GM12874 (cell line): Measurements from ENCODE around the gene SPEG.
A peak's percentile ranks its signal among the peaks of the same experiment; 100 is the strongest.

Source experiments
- TF ChIP-seq, protein P1 (sequence below): IDR thresholded peaks from 2 replicates; pipeline ENCODE4 v1.5.1; 2011; ENCODE audit warnings: low read depth, mild to moderate bottlenecking, control low read depth, low read length, moderate library complexity; ENCODE audit not compliant: insufficient read depth

The SPEG gene

DNA sequence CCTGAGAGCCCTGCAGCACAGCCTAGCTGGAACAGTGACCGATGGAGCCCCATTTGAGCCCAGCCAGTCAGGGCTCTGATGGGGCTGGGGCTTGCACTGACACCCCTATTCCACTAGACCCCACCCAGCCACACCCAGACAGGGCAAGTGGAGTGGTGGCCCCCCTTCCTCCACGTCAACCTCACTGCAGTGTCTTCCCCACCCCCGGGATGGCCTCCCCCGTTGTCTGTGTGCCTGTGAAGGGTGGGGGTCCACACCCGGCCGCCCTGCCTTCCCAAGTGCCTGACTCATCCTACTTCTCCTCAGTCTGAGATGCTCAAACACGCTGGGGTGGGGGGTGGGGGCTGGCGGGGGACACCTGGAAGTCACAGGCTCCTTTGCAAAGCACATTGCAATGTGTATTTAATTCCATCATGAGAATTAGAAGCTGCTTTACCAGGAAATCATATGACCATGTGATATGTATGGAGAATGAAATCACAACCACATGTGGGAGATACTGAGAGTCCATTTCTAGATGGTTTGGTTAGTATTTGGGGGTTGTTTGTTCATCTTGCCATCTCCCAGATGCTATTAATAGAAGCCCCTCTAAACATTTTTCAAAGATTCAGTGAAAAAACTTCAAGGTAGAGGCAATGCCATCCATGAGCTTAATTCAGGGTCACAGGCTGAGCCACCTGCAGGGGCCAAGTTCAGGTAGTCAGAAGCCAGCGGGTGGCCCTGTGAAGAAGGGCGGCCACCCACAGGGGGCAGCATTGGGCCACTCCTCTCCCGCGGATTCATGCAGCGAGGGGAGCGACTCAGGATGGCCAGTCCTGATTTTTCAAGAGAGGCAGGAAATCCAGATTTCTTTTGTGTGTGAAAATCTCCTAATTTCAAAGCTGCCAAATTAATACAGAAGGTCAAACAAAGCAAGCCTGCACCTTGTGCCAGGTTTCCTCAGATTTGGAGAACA lies 41.3 kb downstream of the SPEG start:
- TF ChIP-seq, protein P1, sequence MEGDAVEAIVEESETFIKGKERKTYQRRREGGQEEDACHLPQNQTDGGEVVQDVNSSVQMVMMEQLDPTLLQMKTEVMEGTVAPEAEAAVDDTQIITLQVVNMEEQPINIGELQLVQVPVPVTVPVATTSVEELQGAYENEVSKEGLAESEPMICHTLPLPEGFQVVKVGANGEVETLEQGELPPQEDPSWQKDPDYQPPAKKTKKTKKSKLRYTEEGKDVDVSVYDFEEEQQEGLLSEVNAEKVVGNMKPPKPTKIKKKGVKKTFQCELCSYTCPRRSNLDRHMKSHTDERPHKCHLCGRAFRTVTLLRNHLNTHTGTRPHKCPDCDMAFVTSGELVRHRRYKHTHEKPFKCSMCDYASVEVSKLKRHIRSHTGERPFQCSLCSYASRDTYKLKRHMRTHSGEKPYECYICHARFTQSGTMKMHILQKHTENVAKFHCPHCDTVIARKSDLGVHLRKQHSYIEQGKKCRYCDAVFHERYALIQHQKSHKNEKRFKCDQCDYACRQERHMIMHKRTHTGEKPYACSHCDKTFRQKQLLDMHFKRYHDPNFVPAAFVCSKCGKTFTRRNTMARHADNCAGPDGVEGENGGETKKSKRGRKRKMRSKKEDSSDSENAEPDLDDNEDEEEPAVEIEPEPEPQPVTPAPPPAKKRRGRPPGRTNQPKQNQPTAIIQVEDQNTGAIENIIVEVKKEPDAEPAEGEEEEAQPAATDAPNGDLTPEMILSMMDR: peak; percentile 83

DNA sequence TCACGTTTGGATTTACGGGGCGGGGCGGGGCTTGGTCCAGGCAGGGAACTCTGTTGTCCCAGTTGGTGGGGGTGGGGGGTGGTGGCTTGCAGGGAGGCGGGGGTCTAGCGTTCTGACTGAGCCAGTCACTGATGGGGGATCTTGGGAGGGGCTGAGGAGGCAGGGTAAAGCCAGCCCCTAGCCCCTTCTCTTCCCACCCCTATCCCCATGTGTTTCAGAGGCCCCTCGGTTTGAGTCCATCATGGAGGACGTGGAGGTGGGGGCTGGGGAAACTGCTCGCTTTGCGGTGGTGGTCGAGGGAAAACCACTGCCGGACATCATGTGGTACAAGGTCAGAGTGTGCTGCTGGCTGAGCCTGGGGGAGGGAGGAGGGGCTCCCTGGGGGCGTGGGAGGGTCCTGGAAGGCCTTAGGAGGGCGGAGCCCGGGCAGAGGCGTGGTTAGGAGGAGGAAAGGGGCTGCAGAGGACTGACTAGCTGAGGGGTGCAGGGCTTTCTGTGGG lies 42.1 kb downstream of the SPEG start:
- TF ChIP-seq, protein P1: no peak

DNA sequence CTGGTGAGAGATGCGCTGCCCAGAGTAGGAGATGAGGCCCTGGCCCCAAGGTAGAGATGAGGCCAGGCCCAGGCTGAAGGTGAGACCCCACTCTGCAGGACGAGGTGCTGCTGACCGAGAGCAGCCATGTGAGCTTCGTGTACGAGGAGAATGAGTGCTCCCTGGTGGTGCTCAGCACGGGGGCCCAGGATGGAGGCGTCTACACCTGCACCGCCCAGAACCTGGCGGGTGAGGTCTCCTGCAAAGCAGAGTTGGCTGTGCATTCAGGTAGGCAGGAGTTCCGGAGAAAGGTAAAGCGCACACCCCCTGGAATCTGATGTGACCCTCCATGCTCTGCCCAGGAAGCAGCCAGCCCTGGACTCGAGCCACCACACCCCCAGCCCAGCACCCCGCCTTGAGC lies 42.5 kb downstream of the SPEG start:
- TF ChIP-seq, protein P1: no peak

DNA sequence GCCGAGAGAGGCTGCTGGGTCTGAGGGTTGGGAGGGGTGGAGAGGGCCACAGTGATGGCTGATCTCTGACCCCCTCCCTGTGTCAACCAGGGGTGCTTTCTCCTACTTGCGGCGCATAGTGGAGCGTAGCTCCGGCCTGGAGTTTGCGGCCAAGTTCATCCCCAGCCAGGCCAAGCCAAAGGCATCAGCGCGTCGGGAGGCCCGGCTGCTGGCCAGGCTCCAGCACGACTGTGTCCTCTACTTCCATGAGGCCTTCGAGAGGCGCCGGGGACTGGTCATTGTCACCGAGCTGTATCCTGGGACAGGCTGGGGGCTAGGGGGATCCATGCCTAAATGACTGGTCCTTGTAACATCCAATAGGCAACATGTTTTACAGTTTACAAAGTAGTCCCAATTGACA lies 43.2 kb downstream of the SPEG start:
- TF ChIP-seq, protein P1: no peak

DNA sequence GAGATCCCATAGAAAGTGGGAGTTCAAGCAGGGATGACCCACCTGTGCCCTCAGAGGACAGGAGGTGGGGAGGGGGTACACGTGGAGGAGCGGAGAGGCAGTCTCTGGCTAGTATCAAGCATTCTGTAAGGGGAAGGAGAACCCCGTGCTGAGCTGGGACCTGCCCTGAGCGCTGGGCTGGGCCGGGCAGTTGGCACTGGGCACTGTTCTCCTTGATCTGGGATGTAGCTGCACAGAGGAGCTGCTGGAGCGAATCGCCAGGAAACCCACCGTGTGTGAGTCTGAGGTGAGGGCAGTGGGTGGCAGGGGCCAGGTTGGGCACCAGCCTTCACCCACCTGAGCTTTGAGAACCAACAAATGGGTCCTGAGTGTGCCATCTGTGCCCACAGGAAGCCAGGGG lies 44.3 kb downstream of the SPEG start:
- TF ChIP-seq, protein P1: no peak

DNA sequence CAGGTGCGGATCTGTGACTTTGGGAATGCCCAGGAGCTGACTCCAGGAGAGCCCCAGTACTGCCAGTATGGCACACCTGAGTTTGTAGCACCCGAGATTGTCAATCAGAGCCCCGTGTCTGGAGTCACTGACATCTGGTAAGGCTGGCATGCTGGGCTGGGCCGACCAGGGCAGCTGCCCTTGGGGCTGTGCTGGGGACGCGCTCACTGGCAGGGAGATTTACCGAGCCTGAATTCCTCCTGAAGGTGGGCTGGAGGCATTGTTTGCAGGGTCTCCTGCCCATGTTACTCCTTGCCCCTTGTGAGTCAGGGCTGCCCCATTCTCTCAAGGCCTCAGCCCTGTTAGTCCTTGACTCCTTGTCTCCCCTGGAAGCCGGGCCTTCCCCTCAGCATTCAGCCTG lies 45.4 kb downstream of the SPEG start:
- TF ChIP-seq, protein P1: no peak

DNA sequence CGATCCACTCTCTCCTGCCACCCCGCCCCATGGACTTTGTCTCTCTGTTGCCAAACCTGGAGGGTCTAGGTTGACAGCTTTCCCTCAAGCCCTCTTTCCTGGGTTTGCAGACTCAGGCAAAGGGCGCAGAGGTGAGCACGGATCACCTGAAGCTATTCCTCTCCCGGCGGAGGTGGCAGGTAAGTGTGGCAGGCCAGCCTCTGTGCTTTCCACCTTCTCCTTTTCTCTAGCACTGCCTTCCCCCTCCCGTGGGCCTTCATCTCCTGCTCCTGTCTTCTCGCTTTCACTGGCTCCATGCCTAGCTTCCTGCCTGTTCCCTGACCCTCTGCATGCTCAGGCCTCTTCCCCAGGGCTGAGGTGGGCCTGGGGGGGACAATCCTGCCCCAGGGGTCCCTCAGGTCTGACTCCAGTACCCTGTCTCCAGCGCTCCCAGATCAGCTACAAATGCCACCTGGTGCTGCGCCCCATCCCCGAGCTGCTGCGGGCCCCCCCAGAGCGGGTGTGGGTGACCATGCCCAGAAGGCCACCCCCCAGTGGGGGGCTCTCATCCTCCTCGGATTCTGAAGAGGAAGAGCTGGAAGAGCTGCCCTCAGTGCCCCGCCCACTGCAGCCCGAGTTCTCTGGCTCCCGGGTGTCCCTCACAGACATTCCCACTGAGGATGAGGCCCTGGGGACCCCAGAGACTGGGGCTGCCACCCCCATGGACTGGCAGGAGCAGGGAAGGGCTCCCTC lies 48.2 kb downstream of the SPEG start:
- TF ChIP-seq, protein P1: no peak
